Neural progenitor cell (in vitro differentiated cells): ENCODE measurements around the gene KDM2A. TPM values are rescaled to one million over a fixed set of nuclear protein-coding genes. Genes with fewer than 3 reads are reported as not detected.
A peak's percentile ranks its signal among the peaks of the same experiment; 100 is the strongest.

ENCODE experiments used
- DNase-seq: peaks from one replicate; pipeline ENCODE4 v3.0.0-alpha.2; 2016; ENCODE audit warnings: low spot score
- H2AFZ ChIP-seq: fragments of 200-600 bp; sonication (generic); replicated peaks from 2 replicates; pipeline ENCODE4 v1.6.1; 2016; ENCODE audit warnings: antibody characterized with exemption
- H3F3A ChIP-seq: fragments of 200-600 bp; sonication (generic); 2 replicates; pipeline ENCODE4 v1.6.1; 2016; ENCODE audit warnings: antibody characterized with exemption, low read depth
- H3K27ac ChIP-seq: fragments of 200-600 bp; sonication (generic); 2 replicates; pipeline ENCODE4 v1.5.1; 2016; ENCODE audit warnings: mild to moderate bottlenecking
- H3K27me3 ChIP-seq: fragments of 200-600 bp; sonication (generic); 2 replicates; pipeline ENCODE4 v1.6.1; 2016; ENCODE audit warnings: mild to moderate bottlenecking, moderate library complexity
- H3K36me3 ChIP-seq: fragments of 200-600 bp; sonication (generic); 2 replicates; pipeline ENCODE4 v1.5.1; 2016
- H3K4me1 ChIP-seq: fragments of 200-600 bp; sonication (generic); 2 replicates; pipeline ENCODE4 v1.6.1; 2016; ENCODE audit warnings: mixed run types
- H3K4me2 ChIP-seq: fragments of 200-600 bp; sonication (generic); 2 replicates; pipeline ENCODE4 v1.6.1; 2016
- H3K4me3 ChIP-seq: fragments of 200-600 bp; sonication (generic); 2 replicates; pipeline ENCODE4 v1.5.1; 2016
- H3K79me2 ChIP-seq: fragments of 200-600 bp; sonication (generic); 2 replicates; pipeline ENCODE4 v1.6.1; 2016; ENCODE audit warnings: low read depth
- H3K9ac ChIP-seq: fragments of 200-600 bp; sonication (generic); 2 replicates; pipeline ENCODE4 v1.6.1; 2016
- H3K9me3 ChIP-seq: fragments of 200-600 bp; sonication (generic); 2 replicates; pipeline ENCODE4 v1.5.1; 2016; ENCODE audit warnings: low read depth
- H4K20me1 ChIP-seq: fragments of 200-600 bp; sonication (generic); 2 replicates; pipeline ENCODE4 v1.6.1; 2016; ENCODE audit warnings: low read depth
- H3K27ac Mint-ChIP-seq: 3 replicates; pipeline ENCODE4 v1.8.0; 2021; ENCODE audit warnings: mixed read lengths
- H3K27me3 Mint-ChIP-seq: 2 replicates; pipeline ENCODE4 v1.8.0; 2022; ENCODE audit warnings: low read depth, mild to moderate bottlenecking, inconsistent platforms, moderate library complexity, mixed read lengths; ENCODE audit not compliant: insufficient read depth
- H3K36me3 Mint-ChIP-seq: 3 replicates; pipeline ENCODE4 v1.8.0; 2021; ENCODE audit warnings: mixed read lengths
- H3K4me1 Mint-ChIP-seq: 3 replicates; pipeline ENCODE4 v1.8.0; 2021; ENCODE audit warnings: mixed read lengths
- H3K4me3 Mint-ChIP-seq: 3 replicates; pipeline ENCODE4 v1.8.0; 2021; ENCODE audit warnings: mild to moderate bottlenecking, moderate library complexity, mixed read lengths
- H3K9me3 Mint-ChIP-seq: 3 replicates; pipeline ENCODE4 v1.8.0; 2020; ENCODE audit warnings: mixed read lengths
- EZH2 ChIP-seq: fragments of 200-600 bp; sonication (generic); IDR thresholded peaks from 2 replicates; pipeline ENCODE4 v1.6.1; 2017; ENCODE audit warnings: antibody characterized with exemption, mild to moderate bottlenecking, moderate library complexity
- EZH2phosphoT487 ChIP-seq: fragments of 200-600 bp; sonication (generic); IDR thresholded peaks from 2 replicates; pipeline ENCODE4 v1.6.1; 2017; ENCODE audit warnings: antibody characterized with exemption
- total RNA-seq: library from RNA; depleted of rRNA; stranded (reverse); fragments of >200 nt; gene quantifications from 2 replicates; pipeline ENCODE4 v1.2.3, GENCODE V29; 2015; ENCODE audit warnings: low replicate concordance
- TF ChIP-seq, protein P1 (sequence below): fragments of 200-600 bp; sonication (generic); IDR thresholded peaks from 2 replicates; pipeline ENCODE4 v1.5.1; 2017; ENCODE audit warnings: antibody characterized with exemption, mild to moderate bottlenecking

The KDM2A gene
- total RNA-seq, 1 donor from 2014 or later: 49.5 TPM

DNA sequence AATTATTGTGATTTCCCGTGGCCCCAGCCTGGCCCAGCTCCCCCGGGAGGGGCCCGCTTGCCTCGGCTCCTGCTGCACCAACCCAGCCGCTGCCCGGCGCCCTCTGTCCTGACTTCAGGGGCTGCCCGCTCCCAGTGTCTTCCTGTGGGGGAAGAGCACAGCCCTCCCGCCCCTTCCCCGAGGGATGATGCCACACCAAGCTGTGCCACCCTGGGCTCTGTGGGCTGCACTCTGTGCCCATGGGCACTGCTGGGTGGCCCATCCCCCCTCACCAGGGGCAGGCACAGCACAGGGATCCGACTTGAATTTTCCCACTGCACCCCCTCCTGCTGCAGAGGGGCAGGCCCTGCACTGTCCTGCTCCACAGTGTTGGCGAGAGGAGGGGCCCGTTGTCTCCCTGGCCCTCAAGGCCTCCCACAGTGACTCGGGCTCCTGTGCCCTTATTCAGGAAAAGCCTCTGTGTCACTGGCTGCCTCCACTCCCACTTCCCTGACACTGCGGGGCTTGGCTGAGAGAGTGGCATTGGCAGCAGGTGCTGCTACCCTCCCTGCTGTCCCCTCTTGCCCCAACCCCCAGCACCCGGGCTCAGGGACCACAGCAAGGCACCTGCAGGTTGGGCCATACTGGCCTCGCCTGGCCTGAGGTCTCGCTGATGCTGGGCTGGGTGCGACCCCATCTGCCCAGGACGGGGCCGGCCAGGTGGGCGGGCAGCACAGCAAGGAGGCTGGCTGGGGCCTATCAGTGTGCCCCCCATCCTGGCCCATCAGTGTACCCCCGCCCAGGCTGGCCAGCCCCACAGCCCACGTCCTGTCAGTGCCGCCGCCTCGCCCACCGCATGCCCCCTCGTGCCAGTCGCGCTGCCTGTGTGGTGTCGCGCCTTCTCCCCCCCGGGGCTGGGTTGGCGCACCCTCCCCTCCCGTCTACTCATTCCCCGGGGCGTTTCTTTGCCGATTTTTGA, 166.8 kb downstream of the KDM2A start:
- TF ChIP-seq EZH2phosphoT487 (no peak), EZH2 (no peak)
- TF ChIP-seq, protein P1, sequence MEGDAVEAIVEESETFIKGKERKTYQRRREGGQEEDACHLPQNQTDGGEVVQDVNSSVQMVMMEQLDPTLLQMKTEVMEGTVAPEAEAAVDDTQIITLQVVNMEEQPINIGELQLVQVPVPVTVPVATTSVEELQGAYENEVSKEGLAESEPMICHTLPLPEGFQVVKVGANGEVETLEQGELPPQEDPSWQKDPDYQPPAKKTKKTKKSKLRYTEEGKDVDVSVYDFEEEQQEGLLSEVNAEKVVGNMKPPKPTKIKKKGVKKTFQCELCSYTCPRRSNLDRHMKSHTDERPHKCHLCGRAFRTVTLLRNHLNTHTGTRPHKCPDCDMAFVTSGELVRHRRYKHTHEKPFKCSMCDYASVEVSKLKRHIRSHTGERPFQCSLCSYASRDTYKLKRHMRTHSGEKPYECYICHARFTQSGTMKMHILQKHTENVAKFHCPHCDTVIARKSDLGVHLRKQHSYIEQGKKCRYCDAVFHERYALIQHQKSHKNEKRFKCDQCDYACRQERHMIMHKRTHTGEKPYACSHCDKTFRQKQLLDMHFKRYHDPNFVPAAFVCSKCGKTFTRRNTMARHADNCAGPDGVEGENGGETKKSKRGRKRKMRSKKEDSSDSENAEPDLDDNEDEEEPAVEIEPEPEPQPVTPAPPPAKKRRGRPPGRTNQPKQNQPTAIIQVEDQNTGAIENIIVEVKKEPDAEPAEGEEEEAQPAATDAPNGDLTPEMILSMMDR: no peak
- Histone ChIP-seq H2AFZ (no peak overlapping the region), H3K27ac (no peak overlapping the region), H3K4me3 (no peak overlapping the region), H3K9ac (no peak overlapping the region), H4K20me1 (no peaks in the 10 kb centered on the region), H3K9me3 (no peaks in the 10 kb centered on the region), H3F3A (peaks cover 21% of the 10 kb centered on the region), H3K36me3 (no peaks in the 10 kb centered on the region), H3K4me2 (no peak overlapping the region), H3K79me2 (peaks cover 13% of the 10 kb centered on the region), H3K27me3 (no peaks in the 10 kb centered on the region), H3K4me1 (peaks cover 11% of the 10 kb centered on the region)
- H3K4me1 Mint-ChIP-seq: peaks cover 17% of the 10 kb centered on the region
- no peak overlapping the region for H3K4me3 Mint-ChIP-seq
- H3K36me3 Mint-ChIP-seq: peaks cover 3% of the 10 kb centered on the region
- peaks cover 12% of the 10 kb centered on the region for H3K27me3 Mint-ChIP-seq
- H3K27ac Mint-ChIP-seq: no peak overlapping the region
- no peak for DNase-seq
- no peaks in the 10 kb centered on the region for H3K9me3 Mint-ChIP-seq

DNA sequence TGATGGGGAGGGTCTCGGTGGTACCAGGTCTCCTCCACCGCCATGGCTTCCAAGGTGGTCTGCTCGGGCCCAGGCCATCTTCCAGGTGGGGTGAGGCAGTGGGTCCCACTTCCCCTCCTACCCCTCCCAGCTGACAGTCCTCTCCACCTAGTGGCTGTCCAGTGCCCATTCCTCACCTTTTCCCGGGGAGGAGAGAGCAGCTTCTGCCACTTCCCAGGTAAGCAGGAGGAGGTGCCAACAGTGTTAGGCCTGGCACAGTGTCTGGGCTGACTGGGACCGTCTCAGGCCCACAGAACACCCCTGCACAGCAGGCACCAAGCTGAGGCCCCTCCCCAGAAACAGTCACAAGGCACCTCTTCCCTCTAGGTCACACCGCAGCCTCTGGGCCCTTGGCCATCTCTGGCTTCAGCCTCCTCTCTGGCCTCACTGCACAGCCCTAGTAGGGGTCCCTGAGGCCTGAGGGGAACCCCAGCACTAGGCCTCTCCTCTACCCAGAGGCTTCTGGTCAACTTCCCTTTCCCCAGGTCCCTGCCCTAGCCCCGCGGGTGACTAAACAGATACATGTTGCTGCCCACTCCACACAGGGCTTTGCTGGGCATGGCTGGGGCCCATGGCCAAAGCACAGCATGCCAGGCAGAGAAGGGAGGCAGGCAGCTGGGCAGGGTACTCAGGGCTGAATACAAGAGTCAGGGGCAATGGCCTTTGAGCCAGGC, 167.7 kb downstream of the KDM2A start:
- no peak overlapping the region for H3K9ac ChIP-seq
- no peaks in the 10 kb centered on the region for H3K36me3 ChIP-seq
- peak overlapping the region; percentile 81 for H3K4me3 Mint-ChIP-seq
- H3K4me1 ChIP-seq: peaks cover 11% of the 10 kb centered on the region
- DNase-seq: no peak
- peaks cover 21% of the 10 kb centered on the region for H3F3A ChIP-seq
- H3K36me3 Mint-ChIP-seq: peaks cover 3% of the 10 kb centered on the region
- peaks cover 17% of the 10 kb centered on the region for H3K4me1 Mint-ChIP-seq
- H3K4me3 ChIP-seq: no peak overlapping the region
- no peaks in the 10 kb centered on the region for H3K27me3 ChIP-seq
- no peak for TF ChIP-seq EZH2
- TF ChIP-seq, protein P1: no peak
- TF ChIP-seq EZH2phosphoT487: no peak
- no peak overlapping the region for H3K4me2 ChIP-seq
- peak overlapping the region; percentile 61 for H3K27ac Mint-ChIP-seq
- no peaks in the 10 kb centered on the region for H4K20me1 ChIP-seq
- H3K79me2 ChIP-seq: peaks cover 15% of the 10 kb centered on the region
- no peaks in the 10 kb centered on the region for H3K9me3 Mint-ChIP-seq
- no peak overlapping the region for H2AFZ ChIP-seq
- H3K9me3 ChIP-seq: no peaks in the 10 kb centered on the region
- no peak overlapping the region for H3K27ac ChIP-seq
- peaks cover 14% of the 10 kb centered on the region for H3K27me3 Mint-ChIP-seq

DNA sequence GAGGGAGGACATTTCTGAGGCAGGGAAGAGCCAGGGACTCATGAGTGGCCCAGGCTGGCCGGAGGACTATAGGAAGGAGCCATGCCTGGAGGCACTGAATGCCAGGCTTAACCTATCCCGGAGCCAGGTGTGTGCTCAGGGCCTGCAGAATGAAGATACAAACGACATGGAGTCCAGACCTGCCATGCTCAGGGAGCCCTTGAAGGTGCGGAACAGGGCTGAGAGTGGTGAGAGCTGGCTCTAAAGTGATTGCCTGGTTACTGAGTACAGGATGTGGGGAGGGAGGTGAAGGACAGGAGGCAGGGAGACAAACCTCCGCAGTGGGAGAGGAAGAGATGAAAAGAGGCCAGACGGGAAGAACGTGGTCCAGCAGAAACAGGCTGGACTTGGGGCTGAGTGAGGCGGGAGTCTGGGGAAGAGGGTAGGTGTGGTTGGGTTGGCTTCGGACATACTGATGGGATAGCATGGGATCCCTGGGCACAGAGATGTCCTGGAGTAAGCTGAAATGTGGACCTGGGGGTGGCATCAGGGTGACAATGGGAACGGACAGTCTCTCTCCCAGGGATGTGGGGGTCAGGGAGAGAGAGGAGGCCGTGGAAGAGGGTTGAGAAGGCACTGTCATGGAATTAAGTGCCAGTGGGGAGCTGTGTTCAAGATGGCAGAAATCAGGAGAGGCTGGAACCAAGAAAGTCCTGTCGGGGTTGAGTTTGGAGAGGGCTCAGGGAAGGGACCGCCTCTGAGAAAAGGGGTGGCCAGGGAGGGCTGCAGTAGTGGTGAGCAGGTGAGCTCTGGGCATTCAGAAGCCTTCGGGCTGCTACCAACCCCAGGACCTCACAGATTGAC, 168.5 kb downstream of the KDM2A start:
- Mint-ChIP-seq H3K27ac (peak overlapping the region; percentile 61), H3K4me1 (peaks cover 17% of the 10 kb centered on the region), H3K4me3 (peak overlapping the region; percentile 81), H3K9me3 (no peaks in the 10 kb centered on the region), H3K36me3 (peaks cover 4% of the 10 kb centered on the region), H3K27me3 (peaks cover 12% of the 10 kb centered on the region)
- no peak overlapping the region for H2AFZ ChIP-seq
- no peak overlapping the region for H3K9ac ChIP-seq
- TF ChIP-seq, protein P1: no peak
- TF ChIP-seq EZH2phosphoT487 (no peak), EZH2 (no peak)
- DNase-seq: no peak
- H3K36me3 ChIP-seq: no peaks in the 10 kb centered on the region
- H3K79me2 ChIP-seq: peaks cover 15% of the 10 kb centered on the region
- H3K27me3 ChIP-seq: no peaks in the 10 kb centered on the region
- peaks cover 21% of the 10 kb centered on the region for H3F3A ChIP-seq
- no peaks in the 10 kb centered on the region for H3K9me3 ChIP-seq
- H4K20me1 ChIP-seq: no peaks in the 10 kb centered on the region
- peak overlapping the region; percentile 93 for H3K4me2 ChIP-seq
- peak overlapping the region; percentile 71 for H3K27ac ChIP-seq
- H3K4me1 ChIP-seq: peaks cover 11% of the 10 kb centered on the region
- H3K4me3 ChIP-seq: peak overlapping the region; percentile 68
